Panc1 (cell line): ENCODE data around the gene PELI2. TPM values are rescaled to one million over a fixed set of nuclear protein-coding genes. Genes with fewer than 3 reads are reported as not detected.

Experiments used
- ATAC-seq: fragments of 200-7000 bp; cut with Tn5 transposase; 2 replicates; pipeline ENCODE4 v1.9.1; 2020; ENCODE audit warnings: mild to moderate bottlenecking, moderate library complexity
- BruUV-seq: library from RNA; stranded (reverse); fragments of 400-500 nt; replicated peaks from 2 replicates; lab custom pipeline; 2021; lab: Mats Ljungman, UMichigan
- CTCF ChIA-PET: fragments of 300-600 bp; sonication (Branson Sonifier 250); formaldehyde crosslinking; loops from one replicate; lab custom pipeline; 2022; ENCODE audit warnings: antibody characterized with exemption; lab: Charles Lee
- POLR2A ChIA-PET: fragments of 300-600 bp; sonication (Branson Sonifier 250); formaldehyde crosslinking; loops from one replicate; lab custom pipeline; 2022; ENCODE audit warnings: antibody characterized with exemption; lab: Charles Lee
- DNase-seq: peaks from one replicate; pipeline ENCODE4 v3.0.0-alpha.2; 2010; ENCODE audit warnings: low read depth, low spot score
- H3K27ac ChIP-seq: 2 replicates; pipeline ENCODE4 v1.5.1; 2011; ENCODE audit warnings: mild to moderate bottlenecking, low read length, inconsistent platforms
- H3K27me3 ChIP-seq: fragments of 200-500 bp; sonication (Bioruptor generic); 2 replicates; pipeline ENCODE4 v1.6.0; 2014; ENCODE audit warnings: low read length, inconsistent platforms; ENCODE audit not compliant: control insufficient read depth, insufficient read depth
- H3K36me3 ChIP-seq: fragments of 200-500 bp; sonication (Bioruptor generic); 2 replicates; pipeline ENCODE4 v1.5.1; 2014; ENCODE audit warnings: inconsistent platforms, mild to moderate bottlenecking, low read length, moderate library complexity; ENCODE audit not compliant: control insufficient read depth, insufficient read depth
- H3K4me1 ChIP-seq: 2 replicates; pipeline ENCODE4 v1.5.1; 2011; ENCODE audit warnings: inconsistent platforms, mild to moderate bottlenecking, low read length, moderate library complexity; ENCODE audit not compliant: control insufficient read depth, insufficient read depth
- H3K4me3 ChIP-seq, 2 experiments: 2 replicates each; pipeline ENCODE4 v1.5.1; 2011 to 2012; ENCODE audit warnings: low read depth in 2 of 2, low read length in 2 of 2, mild to moderate bottlenecking in 2 of 2, inconsistent platforms in 1 of 2, moderate library complexity in 1 of 2
- H3K9me3 ChIP-seq: fragments of 200-500 bp; sonication (Bioruptor generic); 2 replicates; pipeline ENCODE4 v1.5.1; 2014; ENCODE audit warnings: low read depth, mild to moderate bottlenecking, inconsistent platforms, low read length, moderate library complexity; ENCODE audit not compliant: control insufficient read depth, insufficient read depth
- CTCF ChIP-seq: fragments of 450-650 bp; IDR thresholded peaks from 2 replicates; pipeline ENCODE4 v1.5.1; 2017; ENCODE audit warnings: mild to moderate bottlenecking
- POLR2AphosphoS5 ChIP-seq: IDR thresholded peaks from 2 replicates; pipeline ENCODE4 v1.6.1; 2012; ENCODE audit warnings: mild to moderate bottlenecking, low read depth, low read length, moderate library complexity
- REST ChIP-seq, 2 experiments: IDR thresholded peaks; 2 replicates each; pipeline ENCODE4 v1.6.1; 2011 to 2012; ENCODE audit warnings: low read depth in 2 of 2, control low read depth in 1 of 2, low read length in 1 of 2, mild to moderate bottlenecking in 1 of 2, moderate library complexity in 1 of 2; ENCODE audit not compliant: insufficient read depth in 1 of 2
- SIN3A ChIP-seq: IDR thresholded peaks from 2 replicates; pipeline ENCODE4 v1.6.1; 2012; ENCODE audit warnings: low read depth, mild to moderate bottlenecking, low read length, moderate library complexity, borderline replicate concordance; ENCODE audit not compliant: insufficient read depth
- TCF7L2 ChIP-seq: IDR thresholded peaks from 2 replicates; pipeline ENCODE4 v1.6.1; 2011; ENCODE audit warnings: mild to moderate bottlenecking, low read depth, low read length, inconsistent platforms
- in situ Hi-C: cut with HindIII; loops from 2 replicates; pipeline ENCODE4 v1.10.0; 2016; ENCODE audit warnings: low sequenced_read_pairs, low pct_unique_long_range_greater_than_20kb
- intact Hi-C: fragments of 100-400 bp; cut with micrococcal nuclease; formaldehyde crosslinking; loops from one replicate; pipeline ENCODE4 v1.10.0; 2022; ENCODE audit not compliant: unreplicated experiment
- total RNA-seq: library from RNA; stranded (reverse); gene quantifications from one replicate; pipeline ENCODE4 v1.2.1, GENCODE V29; 2021; ENCODE audit not compliant: unreplicated experiment

The PELI2 gene
- total RNA-seq, 1 experiment from 2014 or later = 0.28 TPM

GRCh38 chr14:56145965-56146364, 27.8 kb downstream of the PELI2 start:
- in situ Hi-C loops (no loop called here), intact Hi-C loops (no loop called here)
- BruUV-seq = no TSS peak
- no peak overlapping the region for H3K27ac ChIP-seq
- H3K4me1 ChIP-seq = no peaks in the 10 kb centered on the region
- no peak overlapping the region for H3K4me3 ChIP-seq
- H3K36me3 ChIP-seq = no peaks in the 10 kb centered on the region
- DNase-seq (no peak), ATAC-seq (no peak)
- POLR2A ChIA-PET = no interaction called here
- TF ChIP-seq SIN3A (no peak), CTCF (no peak), REST (IDR thresholded peaks at IDR 0.05; ENCODE audit: insufficient read depth in 1 of 2, low read depth in 2 of 2, low read length in 1 of 2) (no peak), TCF7L2 (no peak), POLR2AphosphoS5 (no peak)
- H3K9me3 ChIP-seq = no peaks in the 10 kb centered on the region
- peaks cover 3% of the 10 kb centered on the region for H3K27me3 ChIP-seq
- CTCF ChIA-PET = no interaction called here

- no peak for DNase-seq
- no peaks in the 10 kb centered on the region for H3K9me3 ChIP-seq
- in situ Hi-C loops (no loop called here), intact Hi-C loops (no loop called here)
- ChIA-PET CTCF (no interaction called here), POLR2A (no interaction called here)
- peaks cover 6% of the 10 kb centered on the region for H3K27me3 ChIP-seq
- no TSS peak for BruUV-seq
- TF ChIP-seq CTCF (no peak), POLR2AphosphoS5 (no peak), SIN3A (no peak), REST (IDR thresholded peaks at IDR 0.05; ENCODE audit: insufficient read depth in 1 of 2, low read depth in 2 of 2, low read length in 1 of 2) (no peak), TCF7L2 (no peak)
- H3K4me1 ChIP-seq = no peaks in the 10 kb centered on the region
- H3K27ac ChIP-seq = no peak overlapping the region
- no peak overlapping the region for H3K4me3 ChIP-seq
- ATAC-seq = no peak
- no peaks in the 10 kb centered on the region for H3K36me3 ChIP-seq
Observed at GRCh38 chr14:56147449-56147848, 29.2 kb downstream of the PELI2 start.
